GM12891 (cell line): ENCODE results near the gene FRG1.

Source experiments
- POLR2A ChIP-seq: IDR thresholded peaks from 2 replicates; pipeline ENCODE4 v1.6.1; 2011; ENCODE audit warnings: low read depth, low read length, control low read depth
- POLR2AphosphoS5 ChIP-seq: IDR thresholded peaks from 2 replicates; pipeline ENCODE4 v1.6.1; 2011; ENCODE audit warnings: low read depth, low read length, control low read depth
- POU2F2 ChIP-seq: IDR thresholded peaks from 2 replicates; pipeline ENCODE4 v1.6.1; 2011; ENCODE audit warnings: low read depth, mild to moderate bottlenecking, control low read depth, low read length, moderate library complexity
- SPI1 ChIP-seq: IDR thresholded peaks from 2 replicates; pipeline ENCODE4 v1.6.1; 2011; ENCODE audit warnings: low read depth, low read length, control low read depth
- TAF1 ChIP-seq: IDR thresholded peaks from 2 replicates; pipeline ENCODE4 v1.6.1; 2011; ENCODE audit warnings: low read depth, low read length, control low read depth

DNA sequence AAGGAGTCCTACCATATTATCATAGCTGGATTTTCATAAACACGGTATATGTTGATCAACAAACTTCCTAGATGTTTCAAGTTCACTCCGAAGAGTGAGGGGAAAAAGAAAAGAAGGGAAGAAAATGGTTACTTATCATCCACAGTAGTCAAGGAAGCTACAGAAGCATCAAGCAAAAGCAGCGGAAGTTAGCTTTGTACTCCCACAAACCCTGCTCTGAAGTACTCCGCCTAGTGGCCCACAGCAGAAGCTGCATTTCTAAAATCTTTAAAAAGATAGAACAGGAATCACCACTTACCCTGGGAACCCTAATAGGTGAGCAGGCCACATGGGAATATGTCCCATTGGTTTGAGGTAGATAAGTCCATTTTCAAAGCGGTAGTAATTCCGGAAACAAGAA is 28.5 kb upstream of the FRG1 start:
- TF ChIP-seq POLR2A (no peak), POU2F2 (no peak), TAF1 (no peak), SPI1 (no peak), POLR2AphosphoS5 (no peak)
